Cardiac muscle cell (in vitro differentiated cells and primary cell): ENCODE data around the gene RXFP4. TPM values are rescaled to one million over a fixed set of nuclear protein-coding genes. Genes with fewer than 3 reads are reported as not detected.

ENCODE experiments used
- DNase-seq, 2 donors: peaks; one replicate each; pipeline versions ENCODE4 v3.0.0 to v3.0.0-alpha.2; 2010 to 2017; ENCODE audit warnings: low read depth in 1 of 2, low spot score in 1 of 2
- H3K27ac ChIP-seq: fragments of 200-600 bp; sonication (generic); 2 replicates; pipeline ENCODE4 v1.5.1; 2016
- H3K27me3 ChIP-seq: fragments of 200-600 bp; sonication (generic); 2 replicates; pipeline ENCODE4 v1.6.0; 2016; ENCODE audit warnings: control low read depth
- H3K36me3 ChIP-seq: fragments of 200-600 bp; sonication (generic); 2 replicates; pipeline ENCODE4 v1.5.1; 2016; ENCODE audit warnings: control low read depth
- H3K4me1 ChIP-seq: fragments of 200-600 bp; sonication (generic); 2 replicates; pipeline ENCODE4 v1.8.1; 2017; ENCODE audit warnings: low read depth, mild to moderate bottlenecking, mixed run types
- H3K4me3 ChIP-seq: fragments of 200-600 bp; sonication (generic); 2 replicates; pipeline ENCODE4 v1.5.1; 2016; ENCODE audit warnings: mild to moderate bottlenecking
- H3K9me3 ChIP-seq: fragments of 200-600 bp; sonication (generic); 2 replicates; pipeline ENCODE4 v1.5.1; 2017; ENCODE audit warnings: low read depth, mild to moderate bottlenecking, control low read depth
- CTCF ChIP-seq: IDR thresholded peaks from 2 replicates; pipeline ENCODE4 v1.5.1; 2012; ENCODE audit warnings: low read depth, mild to moderate bottlenecking, low read length
- polyA plus RNA-seq: library from polyadenylated mRNA; unstranded; fragments of >200 nt; fragmentation: Nextera tagmentation; extraction: Ambion mirVana; gene quantifications from 2 replicates; pipeline ENCODE4 v1.2.1, GENCODE V29; 2016
- total RNA-seq: library from RNA; depleted of rRNA; stranded (reverse); fragments of >200 nt; gene quantifications from 2 replicates; pipeline ENCODE4 v1.2.3, GENCODE V29; 2016

RXFP4 gene
- total and polyA plus RNA-seq, 2 experiments from 2014 or later = 0.33 TPM; not detected in 1

- peaks cover 24% of the 10 kb centered on the region for H3K4me1 ChIP-seq
- no peaks in the 10 kb centered on the region for H3K27me3 ChIP-seq
- DNase-seq = no peak
- no peak for TF ChIP-seq CTCF
- H3K36me3 ChIP-seq = peaks cover 44% of the 10 kb centered on the region
- no peak overlapping the region for H3K27ac ChIP-seq
- H3K4me3 ChIP-seq = peak overlapping the region; percentile 0
- no peaks in the 10 kb centered on the region for H3K9me3 ChIP-seq
Observed at GRCh38 chr1:155932081-155932480, 9.4 kb upstream of the RXFP4 start.

DNA sequence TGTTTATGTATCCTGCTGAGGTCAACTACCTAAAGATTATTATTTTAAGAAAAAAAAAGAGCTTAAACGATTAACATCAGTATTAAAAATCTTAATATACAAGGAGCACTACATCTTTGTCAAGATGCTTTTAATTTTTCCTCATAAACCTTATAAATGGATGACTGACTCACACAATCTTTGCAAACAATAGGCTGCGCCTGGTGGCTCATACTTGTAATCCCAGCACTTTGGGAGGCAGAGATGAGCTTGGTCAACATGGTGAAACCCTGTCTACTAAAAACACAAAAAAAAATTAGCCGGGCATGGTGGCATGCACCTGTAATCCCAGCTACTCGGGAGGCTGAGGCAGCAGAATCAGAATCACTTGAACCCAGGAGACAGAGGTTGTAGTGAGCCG, 9.0 kb upstream of the RXFP4 start:
- Histone ChIP-seq H3K27me3 (no peaks in the 10 kb centered on the region), H3K27ac (no peak overlapping the region), H3K36me3 (peaks cover 40% of the 10 kb centered on the region), H3K4me1 (peaks cover 24% of the 10 kb centered on the region), H3K9me3 (no peaks in the 10 kb centered on the region), H3K4me3 (peak overlapping the region; percentile 0)
- no peak for TF ChIP-seq CTCF
- no peak for DNase-seq

DNA sequence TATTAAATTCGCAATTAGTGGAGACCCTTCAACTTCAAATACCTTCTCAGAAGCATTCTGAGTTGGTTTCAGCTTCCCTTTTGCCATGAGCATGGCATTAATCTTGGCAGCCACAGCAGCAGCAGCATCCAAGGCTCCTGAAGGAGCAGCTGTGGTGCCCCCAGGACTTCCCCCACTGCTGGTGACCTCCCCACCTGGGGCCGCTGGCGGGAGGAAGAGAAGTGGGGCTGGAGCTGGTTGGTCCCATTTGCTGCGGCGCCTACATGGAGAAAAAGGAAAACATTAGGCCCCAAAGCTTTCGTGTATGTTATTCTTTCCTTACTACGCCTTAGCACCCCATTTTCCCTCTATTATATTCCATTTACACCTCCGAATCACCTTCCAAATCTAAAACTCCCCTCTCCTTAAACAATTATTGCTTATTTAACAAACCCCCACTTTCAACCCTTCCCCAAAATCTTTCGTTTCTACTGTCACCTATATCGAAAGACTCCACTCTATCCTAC, 7.8 kb upstream of the RXFP4 start:
- Histone ChIP-seq H3K27ac (peak overlapping the region; percentile 89), H3K4me1 (peaks cover 28% of the 10 kb centered on the region), H3K9me3 (no peaks in the 10 kb centered on the region)

DNA sequence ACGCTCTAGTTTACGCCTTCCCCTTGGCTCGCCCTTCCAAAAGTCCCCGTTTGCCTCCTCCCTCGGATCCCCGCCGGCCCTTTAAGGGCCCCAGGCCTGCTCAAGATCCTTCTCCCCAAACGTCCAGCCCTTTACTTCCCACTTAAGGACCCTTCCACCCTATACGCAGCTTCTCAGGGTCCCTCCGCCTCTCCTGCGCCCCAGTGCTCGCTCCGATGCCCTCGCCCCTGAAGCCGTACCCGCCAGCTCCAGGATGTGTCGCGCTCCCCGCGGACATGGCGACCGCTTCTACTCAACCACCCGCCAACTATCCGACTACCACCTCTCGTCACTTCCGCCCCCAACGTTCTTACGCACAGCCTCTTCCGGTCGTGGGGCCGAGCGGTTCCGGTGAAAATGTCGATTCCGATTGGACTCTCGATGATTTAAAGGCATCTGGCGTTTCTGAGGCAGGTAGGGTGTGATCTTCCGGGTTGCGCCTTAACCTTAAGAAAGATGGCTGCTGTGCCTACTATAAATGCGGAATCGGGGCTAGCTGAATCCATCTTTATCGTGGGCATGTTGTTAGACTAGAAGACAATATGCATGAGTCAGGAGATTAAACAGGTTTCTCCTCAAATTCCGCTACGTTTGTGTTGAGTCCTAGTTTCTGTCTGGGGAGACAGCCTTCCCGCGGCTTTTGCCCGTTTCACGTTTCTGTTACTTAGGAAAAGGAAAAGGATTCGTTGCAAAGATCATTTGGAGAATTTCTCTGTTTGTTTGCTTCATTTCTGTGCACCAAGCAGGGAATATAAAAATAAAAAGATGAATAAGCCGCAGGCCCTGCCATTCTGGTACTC, 7.1 kb upstream of the RXFP4 start, which contains the start of gene KHDC4:
Gene KHDC4, minus strand, starts transcription at position 317 of the 839 bp plus-strand sequence. Its CDS starts 40 bp downstream, at position 277.
- H3K4me3 ChIP-seq = peak within 1 kb of the TSS; percentile 75
- H3K9me3 ChIP-seq = no peaks in the 10 kb centered on the region
- H3K36me3 ChIP-seq = peaks cover 29% of the 10 kb centered on the region
- H3K27ac ChIP-seq = peak within 1 kb of the TSS; percentile 89
- H3K27me3 ChIP-seq = no peaks in the 10 kb centered on the region
- DNase-seq = peak; percentile 99
- TF ChIP-seq CTCF = no peak
- peaks cover 28% of the 10 kb centered on the region for H3K4me1 ChIP-seq

More for the DNA sequence above, 7.8 kb upstream of the RXFP4 start:
- Histone ChIP-seq H3K27me3 (no peaks in the 10 kb centered on the region), H3K4me3 (peak overlapping the region; percentile 75), H3K36me3 (peaks cover 34% of the 10 kb centered on the region)
- TF ChIP-seq CTCF = no peak
- DNase-seq = no peak

DNA sequence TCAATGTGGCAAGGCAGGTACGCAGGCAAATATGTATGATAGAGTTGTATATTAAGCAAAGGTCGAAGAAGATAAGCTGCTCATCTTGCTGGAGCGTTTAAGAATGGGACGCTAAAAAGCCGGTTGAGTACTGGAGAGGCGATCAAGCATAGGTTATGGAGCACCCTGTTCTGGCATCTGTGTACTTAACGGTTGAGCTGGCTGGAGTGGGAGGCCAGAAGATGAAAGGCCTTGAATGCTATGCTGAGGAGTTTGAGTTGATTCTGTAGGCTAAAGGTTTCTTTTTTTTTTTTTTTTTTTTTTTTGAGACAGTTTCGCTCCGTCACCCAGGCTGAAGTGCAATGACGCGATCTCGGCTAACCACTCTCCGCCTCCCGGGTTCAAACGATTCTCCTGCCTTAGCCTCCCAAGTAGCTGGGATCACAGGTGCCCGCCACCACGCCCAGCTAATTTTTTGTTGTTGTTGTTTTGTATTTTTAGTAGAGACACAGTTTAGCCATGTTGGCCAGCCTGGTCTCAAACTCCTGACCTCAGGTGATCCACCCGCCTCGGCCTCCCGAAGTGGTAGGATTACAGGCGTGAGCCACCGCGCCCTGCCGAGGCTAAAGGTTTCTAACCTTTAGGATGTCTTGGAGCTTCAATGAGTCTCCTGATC, 6.4 kb upstream of the RXFP4 start:
- peaks cover 24% of the 10 kb centered on the region for H3K36me3 ChIP-seq
- DNase-seq = no peak
- H3K27ac ChIP-seq = peak overlapping the region; percentile 89
- H3K9me3 ChIP-seq = no peaks in the 10 kb centered on the region
- TF ChIP-seq CTCF = no peak
- H3K27me3 ChIP-seq = no peaks in the 10 kb centered on the region
- peak overlapping the region; percentile 75 for H3K4me3 ChIP-seq
- peaks cover 29% of the 10 kb centered on the region for H3K4me1 ChIP-seq
